Glutamatergic neuron (in vitro differentiated cells): Measurements from ENCODE around the gene AARS1. TPM values are rescaled to one million over a fixed set of nuclear protein-coding genes. Genes with fewer than 3 reads are reported as not detected.
"Not testable (repeated sequence)": the region's sequence is repeated elsewhere in the genome, so short reads cannot be mapped to it uniquely, and the experiment has no call there.

Source experiments
- DNase-seq: peaks from one replicate; pipeline ENCODE4 v3.0.0; 2022
- H3K27ac Mint-ChIP-seq: one replicate; pipeline ENCODE4 v1.8.0; 2020; ENCODE audit warnings: mild to moderate bottlenecking, mixed read lengths, inconsistent platforms; ENCODE audit not compliant: unreplicated experiment
- H3K27me3 Mint-ChIP-seq: one replicate; pipeline ENCODE4 v1.8.0; 2020; ENCODE audit warnings: mild to moderate bottlenecking, moderate library complexity, mixed read lengths, inconsistent platforms; ENCODE audit not compliant: unreplicated experiment
- H3K36me3 Mint-ChIP-seq: one replicate; pipeline ENCODE4 v1.8.0; 2020; ENCODE audit warnings: mild to moderate bottlenecking, mixed read lengths, inconsistent platforms; ENCODE audit not compliant: unreplicated experiment
- H3K4me1 Mint-ChIP-seq: one replicate; pipeline ENCODE4 v1.8.0; 2020; ENCODE audit warnings: mild to moderate bottlenecking, low read depth, mixed read lengths, inconsistent platforms; ENCODE audit not compliant: unreplicated experiment
- H3K4me3 Mint-ChIP-seq: one replicate; pipeline ENCODE4 v1.8.0; 2020; ENCODE audit warnings: mild to moderate bottlenecking, mixed read lengths, inconsistent platforms; ENCODE audit not compliant: unreplicated experiment
- H3K9me3 Mint-ChIP-seq: one replicate; pipeline ENCODE4 v1.8.0; 2020; ENCODE audit warnings: mild to moderate bottlenecking, moderate library complexity, mixed read lengths, inconsistent platforms; ENCODE audit not compliant: unreplicated experiment
- total RNA-seq: library from RNA; stranded (reverse); fragmentation: NEBNext Ultra II Directional; extraction: Animal tissue kit (Norgen Biotek cat#: 25700); gene quantifications from one replicate; pipeline ENCODE4 v1.2.1, GENCODE V29; 2021; ENCODE audit not compliant: unreplicated experiment

The AARS1 gene
- total RNA-seq, 1 donor from 2014 or later = 179 TPM

DNA sequence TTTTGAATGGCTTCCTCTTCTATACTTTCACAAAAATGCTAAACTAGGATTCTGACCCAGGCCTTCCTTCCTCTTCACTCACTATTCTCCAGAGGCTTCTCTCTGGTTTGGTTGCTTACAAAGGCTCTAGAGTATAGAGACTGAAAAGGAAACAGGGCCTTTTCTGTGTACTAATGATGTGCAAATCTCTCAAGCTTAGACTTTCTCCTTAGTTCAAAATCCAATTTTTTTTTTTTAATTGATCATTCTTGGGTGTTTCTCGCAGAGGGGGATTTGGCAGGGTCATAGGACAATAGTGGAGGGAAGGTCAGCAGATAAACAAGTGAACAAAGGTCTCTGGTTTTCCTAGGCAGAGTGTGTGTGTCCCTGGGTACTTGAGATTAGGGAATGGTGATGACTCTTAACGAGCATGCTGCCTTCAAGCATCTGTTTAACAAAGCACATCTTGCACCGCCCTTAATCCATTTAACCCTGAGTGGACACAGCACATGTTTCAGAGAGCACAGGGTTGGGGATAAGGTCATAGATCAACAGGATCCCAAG lies 65.3 kb downstream of the AARS1 start:
- H3K27ac Mint-ChIP-seq = peak overlapping the region; percentile 96
- peak overlapping the region; percentile 18 for H3K4me3 Mint-ChIP-seq
- H3K27me3 Mint-ChIP-seq = not testable (repeated sequence)

DNA sequence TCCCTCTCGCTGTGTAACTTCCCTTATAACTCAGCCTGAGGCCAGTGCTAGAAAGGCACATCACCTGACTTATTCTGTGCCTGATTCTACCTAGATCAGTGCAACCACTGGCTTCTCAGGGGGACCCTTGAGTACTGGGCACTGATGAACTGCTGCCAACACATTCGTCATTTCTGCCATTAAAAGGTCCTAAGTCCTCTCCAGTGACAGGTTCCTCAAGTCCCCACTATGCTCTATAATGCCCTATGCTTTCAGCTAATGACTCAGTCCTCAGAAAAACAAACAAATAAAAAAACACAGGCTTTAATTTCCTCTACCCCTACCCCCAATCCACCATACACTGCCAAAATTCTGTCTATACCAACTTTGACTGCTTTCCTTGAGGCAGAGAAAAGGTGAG lies 66.1 kb downstream of the AARS1 start:
- H3K4me1 Mint-ChIP-seq = peaks cover 12% of the 10 kb centered on the region

More for the DNA sequence above, 65.3 kb downstream of the AARS1 start:
- not testable (repeated sequence) for H3K36me3 Mint-ChIP-seq, DNase-seq, H3K9me3 Mint-ChIP-seq
- H3K4me1 Mint-ChIP-seq = peaks cover 12% of the 10 kb centered on the region

DNA sequence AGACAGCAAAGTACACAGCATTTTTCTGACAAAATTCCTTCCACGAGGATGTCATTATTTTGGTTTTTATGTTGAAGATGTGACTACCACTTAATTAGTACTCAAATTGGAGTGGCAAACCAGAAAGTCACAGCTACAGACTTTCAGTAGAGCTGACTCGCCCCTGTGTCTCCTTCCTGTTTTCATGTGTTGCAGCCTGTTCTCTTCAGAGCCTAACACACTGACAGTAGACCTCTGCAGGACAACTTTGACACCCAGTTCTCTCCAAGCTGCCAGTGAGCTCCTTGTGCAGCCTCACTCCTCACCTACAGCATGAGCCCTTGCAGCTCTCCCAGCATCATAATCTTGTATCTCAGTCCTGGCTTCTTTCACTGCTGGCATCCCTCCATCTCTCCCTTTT lies 66.7 kb downstream of the AARS1 start:
- not testable (repeated sequence) for H3K27me3 Mint-ChIP-seq, H3K4me3 Mint-ChIP-seq

More for the DNA sequence above, 66.1 kb downstream of the AARS1 start:
- Mint-ChIP-seq H3K27ac (peak overlapping the region; percentile 96), H3K4me3 (peak overlapping the region; percentile 52)
- not testable (repeated sequence) for H3K9me3 Mint-ChIP-seq, DNase-seq, H3K27me3 Mint-ChIP-seq, H3K36me3 Mint-ChIP-seq

DNA sequence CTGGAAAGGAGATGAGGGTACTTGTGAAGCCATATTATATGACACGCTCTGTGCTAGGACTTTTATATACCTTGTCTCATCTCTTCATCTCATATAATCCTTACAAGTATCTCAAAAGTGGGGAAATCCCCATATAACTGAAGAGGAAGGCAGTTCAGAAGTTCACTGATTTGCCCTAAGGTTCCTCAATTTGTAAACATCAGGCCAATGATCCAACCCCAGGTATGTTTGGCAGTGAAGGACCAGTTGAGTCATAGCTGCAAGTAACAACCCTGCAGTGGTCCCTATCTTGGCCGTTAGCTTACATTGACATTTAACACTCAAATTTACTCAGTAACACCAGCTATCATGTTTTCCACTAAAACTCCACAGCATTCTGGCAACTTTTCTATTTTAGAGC lies 70.7 kb downstream of the AARS1 start:
- not testable (repeated sequence) for H3K9me3 Mint-ChIP-seq, DNase-seq, H3K27me3 Mint-ChIP-seq, H3K4me1 Mint-ChIP-seq, H3K27ac Mint-ChIP-seq, H3K4me3 Mint-ChIP-seq, H3K36me3 Mint-ChIP-seq

More for the DNA sequence above, 66.7 kb downstream of the AARS1 start:
- not testable (repeated sequence) for H3K9me3 Mint-ChIP-seq, H3K36me3 Mint-ChIP-seq, DNase-seq
- H3K27ac Mint-ChIP-seq = peak overlapping the region; percentile 65
- H3K4me1 Mint-ChIP-seq = peaks cover 12% of the 10 kb centered on the region

DNA sequence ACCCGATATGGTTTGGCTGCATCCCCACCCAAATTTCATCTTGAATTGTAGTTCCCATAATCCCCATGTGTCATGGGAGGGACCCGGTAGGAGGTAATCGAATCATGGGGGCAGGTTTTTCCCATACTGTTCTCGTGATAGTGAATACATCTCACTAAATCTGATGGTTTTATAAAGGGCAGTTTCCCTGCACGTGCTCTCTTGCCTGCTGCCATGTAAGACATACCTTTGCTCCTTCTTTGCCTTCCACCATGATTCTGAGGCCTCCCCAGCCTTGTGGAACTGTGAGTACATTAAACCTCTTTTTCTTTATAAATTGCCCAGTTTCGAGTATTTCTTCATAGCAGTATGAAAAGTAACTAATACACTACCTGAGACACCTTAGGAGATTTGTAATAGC lies 82.9 kb downstream of the AARS1 start:
- not testable (repeated sequence) for H3K9me3 Mint-ChIP-seq

DNA sequence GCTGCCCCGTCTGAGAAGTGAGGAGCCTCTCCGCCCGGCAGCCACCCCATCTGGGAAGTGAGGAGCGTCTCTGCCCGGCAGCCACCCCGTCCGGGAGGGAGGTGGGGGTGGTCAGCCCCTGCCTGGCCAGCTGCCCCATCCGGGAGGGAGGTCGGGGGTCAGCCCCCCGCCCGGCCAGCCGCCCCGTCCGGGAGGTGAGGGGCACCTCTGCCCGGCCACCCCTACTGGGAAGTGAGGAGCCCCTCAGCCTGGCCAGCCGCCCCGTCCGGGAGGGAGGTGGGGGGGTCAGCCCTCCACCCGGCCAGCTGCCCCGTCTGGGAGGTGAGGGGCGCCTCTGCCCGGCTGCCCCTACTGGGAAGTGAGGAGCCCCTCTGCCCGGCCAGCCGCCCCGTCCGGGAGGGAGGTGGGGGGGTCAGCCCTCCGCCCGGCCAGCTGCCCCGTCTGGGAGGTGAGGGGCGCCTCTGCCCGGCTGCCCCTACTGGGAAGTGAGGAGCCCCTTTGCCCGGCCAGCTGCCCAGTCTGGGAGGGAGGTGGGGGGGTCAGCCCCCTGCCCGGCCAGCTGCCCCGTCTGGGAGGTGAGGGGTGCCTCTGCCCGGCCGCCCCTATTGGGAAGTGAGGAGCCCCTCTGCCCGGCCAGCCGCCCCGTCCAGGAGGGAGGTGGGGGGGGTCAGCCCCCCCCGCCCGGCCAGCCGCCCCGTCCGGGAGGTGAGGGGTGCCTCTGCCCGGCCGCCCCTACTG lies 84.5 kb downstream of the AARS1 start:
- not testable (repeated sequence) for H3K9me3 Mint-ChIP-seq, DNase-seq, H3K4me1 Mint-ChIP-seq, H3K27me3 Mint-ChIP-seq, H3K27ac Mint-ChIP-seq, H3K4me3 Mint-ChIP-seq, H3K36me3 Mint-ChIP-seq

More for the DNA sequence above, 82.9 kb downstream of the AARS1 start:
- H3K4me1 Mint-ChIP-seq, DNase-seq, H3K27me3 Mint-ChIP-seq, H3K4me3 Mint-ChIP-seq, H3K36me3 Mint-ChIP-seq: not testable (repeated sequence)
- H3K27ac Mint-ChIP-seq = peak overlapping the region; percentile 83

DNA sequence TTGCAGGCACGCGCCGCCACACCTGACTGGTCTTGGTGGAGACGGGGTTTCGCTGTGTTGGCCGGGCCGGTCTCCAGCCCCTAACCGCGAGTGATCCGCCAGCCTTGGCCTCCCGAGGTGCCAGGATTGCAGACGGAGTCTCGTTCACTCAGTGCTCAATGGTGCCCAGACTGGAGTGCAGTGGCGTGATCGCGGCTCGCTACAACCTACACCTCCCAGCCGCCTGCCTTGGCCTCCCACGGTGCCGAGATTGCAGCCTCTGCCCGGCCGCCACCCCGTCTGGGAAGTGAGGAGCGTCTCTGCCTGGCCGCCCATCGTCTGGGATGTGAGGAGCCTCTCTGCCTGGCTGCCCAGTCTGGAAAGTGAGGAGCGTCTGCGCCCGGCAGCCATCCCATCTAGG lies 85.3 kb downstream of the AARS1 start:
- not testable (repeated sequence) for H3K36me3 Mint-ChIP-seq, H3K9me3 Mint-ChIP-seq, DNase-seq, H3K27me3 Mint-ChIP-seq, H3K27ac Mint-ChIP-seq, H3K4me3 Mint-ChIP-seq, H3K4me1 Mint-ChIP-seq

DNA sequence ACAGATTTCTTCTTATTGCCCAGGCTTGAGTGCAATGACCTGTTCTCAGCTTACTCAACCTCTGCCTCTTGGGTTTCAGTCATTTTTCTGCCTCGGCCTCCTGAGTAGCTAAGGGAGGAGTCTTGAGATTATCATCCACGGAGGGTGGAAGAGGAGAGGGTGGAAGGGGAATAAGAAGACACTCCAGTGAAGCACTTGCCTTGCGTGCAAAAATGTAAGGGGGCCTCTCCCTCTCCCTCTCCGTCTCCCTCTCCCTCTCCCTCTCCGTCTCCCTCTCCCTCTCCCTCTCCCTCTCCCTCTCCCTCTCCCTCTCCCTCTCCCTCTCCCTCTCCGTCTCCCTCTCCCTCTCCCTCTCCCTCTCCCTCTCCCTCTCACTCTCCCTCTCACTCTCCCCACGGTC lies 85.8 kb downstream of the AARS1 start:
- H3K9me3 Mint-ChIP-seq, H3K4me3 Mint-ChIP-seq, H3K4me1 Mint-ChIP-seq, H3K36me3 Mint-ChIP-seq, H3K27me3 Mint-ChIP-seq, DNase-seq, H3K27ac Mint-ChIP-seq: not testable (repeated sequence)

Other genes with a start within 250 kb of the AARS1 start
- 19.1 TPM for gene PDPR, start 175.2 kb downstream of the AARS1 start, total RNA-seq
- gene CLEC18C, start 115.7 kb downstream of the AARS1 start, total RNA-seq = 0.66 TPM
- gene EXOSC6, start 37.6 kb downstream of the AARS1 start, total RNA-seq = 62.8 TPM
- gene DDX19B, start 9.7 kb upstream of the AARS1 start, total RNA-seq = 50.4 TPM
- gene DDX19A, start 57.4 kb upstream of the AARS1 start, total RNA-seq = 33.0 TPM
- gene ST3GAL2, start 149.6 kb upstream of the AARS1 start, total RNA-seq = 134 TPM
- 15.4 TPM for gene FCSK, start 165.1 kb upstream of the AARS1 start, total RNA-seq
- gene COG4, start 234.0 kb upstream of the AARS1 start, total RNA-seq = 70.8 TPM
- gene SF3B3, start 234.3 kb upstream of the AARS1 start, total RNA-seq = 278 TPM